ENCODE measurements around the gene TDRKH.

TDRKH gene

GRCh38 chr1:151790071-151790939 lies at the start of gene TDRKH:
TDRKH (minus strand) TSS chr1:151790500; CDS start chr1:151783022, 7,478 bp downstream.
- peak; percentile 99 for DNase-seq

- DNase-seq = peak; percentile 70
Measured at GRCh38 chr1:151839457-151840403, 49.4 kb upstream of the TDRKH start, which contains the start of gene C2CD4D. C2CD4D (minus strand) TSS chr1:151839820; CDS start chr1:151838989, 831 bp downstream.

- DNase-seq = no peak
Measured at GRCh38 chr1:151839082-151839412, 48.7 kb upstream of the TDRKH start.

- DNase-seq = peak; percentile 11
Measured at GRCh38 chr1:151838222-151839081, 48.2 kb upstream of the TDRKH start.

- DNase-seq = no peak
Measured at GRCh38 chr1:151837884-151838221, 47.6 kb upstream of the TDRKH start.

- no peak for DNase-seq
Measured at GRCh38 chr1:151837197-151837596, 46.9 kb upstream of the TDRKH start.

GRCh38 chr1:151835596-151835995 lies 45.3 kb upstream of the TDRKH start:
- DNase-seq = no peak

GRCh38 chr1:151834239-151834638 lies 43.9 kb upstream of the TDRKH start:
- no peak for DNase-seq

GRCh38 chr1:151833172-151833900 lies 43.0 kb upstream of the TDRKH start:
- DNase-seq = no peak

- no peak for DNase-seq
Measured at GRCh38 chr1:151832318-151832980, 42.1 kb upstream of the TDRKH start.

GRCh38 chr1:151831605-151832004 lies 41.3 kb upstream of the TDRKH start, which contains the start of gene RORC:
RORC (minus strand) TSS chr1:151831802; CDS start chr1:151831764, 38 bp downstream.
- no peak for DNase-seq

GRCh38 chr1:151831256-151831591 lies 40.9 kb upstream of the TDRKH start:
- DNase-seq = no peak

GRCh38 chr1:151830055-151830454 lies 39.8 kb upstream of the TDRKH start:
- no peak for DNase-seq

- no peak for DNase-seq
Measured at GRCh38 chr1:151829352-151830046, 39.2 kb upstream of the TDRKH start.

- no peak for DNase-seq
Measured at GRCh38 chr1:151828921-151829320, 38.6 kb upstream of the TDRKH start.

GRCh38 chr1:151827853-151828252 lies 37.6 kb upstream of the TDRKH start:
- DNase-seq = no peak

- no peak for DNase-seq
Measured at GRCh38 chr1:151825751-151826660, 35.7 kb upstream of the TDRKH start.

GRCh38 chr1:151825204-151825603 lies 34.9 kb upstream of the TDRKH start:
- no peak for DNase-seq

- no peak for DNase-seq
Measured at GRCh38 chr1:151823175-151823574, 32.9 kb upstream of the TDRKH start.

GRCh38 chr1:151822404-151822803 lies 32.1 kb upstream of the TDRKH start:
- DNase-seq = no peak

All from CD4-positive, alpha-beta T cell treated with Interferon gamma for 1 hour (primary cell).